Measurements from ENCODE around the gene DDRGK1. TPM values are rescaled to one million over a fixed set of nuclear protein-coding genes. Genes with fewer than 3 reads are reported as not detected.

Gene DDRGK1
- total RNA-seq, 4 donors from 2014 or later = 37.7 to 74.9 (median 40.1) TPM

DNA sequence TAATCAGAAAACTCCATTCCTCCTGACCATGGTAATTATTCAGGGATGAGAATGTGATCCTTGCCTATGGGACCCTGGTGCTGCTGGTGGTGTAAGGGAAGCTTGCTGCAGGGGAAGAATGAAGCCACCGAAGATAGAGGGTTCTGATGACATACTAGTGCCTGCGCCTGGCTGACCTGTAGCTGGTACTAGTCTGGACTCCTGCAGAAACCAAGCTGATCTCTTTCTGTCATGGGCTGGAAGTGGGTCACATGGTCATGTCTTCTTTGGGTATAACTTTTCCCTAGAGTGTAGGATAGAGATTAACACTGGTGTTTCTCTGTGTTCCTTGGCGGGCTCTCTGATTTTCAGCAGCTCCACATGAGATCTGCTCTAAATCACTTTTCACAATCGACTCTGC is 43.2 kb upstream of the DDRGK1 start:
- H3K9me3 ChIP-seq = no peaks in the 10 kb centered on the region
- DNase-seq = no peak
- no peak overlapping the region for H3K4me3 ChIP-seq
- intact Hi-C loops (cut with DNase I; ENCODE audit: low total_unique reads) = no loop called here
- no peaks in the 10 kb centered on the region for H3K36me3 ChIP-seq
- no peak for TF ChIP-seq POLR2A (IDR thresholded peaks at IDR 0.05)
- TF ChIP-seq, protein P1, sequence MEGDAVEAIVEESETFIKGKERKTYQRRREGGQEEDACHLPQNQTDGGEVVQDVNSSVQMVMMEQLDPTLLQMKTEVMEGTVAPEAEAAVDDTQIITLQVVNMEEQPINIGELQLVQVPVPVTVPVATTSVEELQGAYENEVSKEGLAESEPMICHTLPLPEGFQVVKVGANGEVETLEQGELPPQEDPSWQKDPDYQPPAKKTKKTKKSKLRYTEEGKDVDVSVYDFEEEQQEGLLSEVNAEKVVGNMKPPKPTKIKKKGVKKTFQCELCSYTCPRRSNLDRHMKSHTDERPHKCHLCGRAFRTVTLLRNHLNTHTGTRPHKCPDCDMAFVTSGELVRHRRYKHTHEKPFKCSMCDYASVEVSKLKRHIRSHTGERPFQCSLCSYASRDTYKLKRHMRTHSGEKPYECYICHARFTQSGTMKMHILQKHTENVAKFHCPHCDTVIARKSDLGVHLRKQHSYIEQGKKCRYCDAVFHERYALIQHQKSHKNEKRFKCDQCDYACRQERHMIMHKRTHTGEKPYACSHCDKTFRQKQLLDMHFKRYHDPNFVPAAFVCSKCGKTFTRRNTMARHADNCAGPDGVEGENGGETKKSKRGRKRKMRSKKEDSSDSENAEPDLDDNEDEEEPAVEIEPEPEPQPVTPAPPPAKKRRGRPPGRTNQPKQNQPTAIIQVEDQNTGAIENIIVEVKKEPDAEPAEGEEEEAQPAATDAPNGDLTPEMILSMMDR (IDR thresholded peaks at IDR 0.05) = no peak
- H3K4me1 ChIP-seq = peaks cover 0 to 8% of the 10 kb centered on the region in 2 donors
- no peak overlapping the region for H3K27ac ChIP-seq
- H3K27me3 ChIP-seq = no peaks in the 10 kb centered on the region

DNA sequence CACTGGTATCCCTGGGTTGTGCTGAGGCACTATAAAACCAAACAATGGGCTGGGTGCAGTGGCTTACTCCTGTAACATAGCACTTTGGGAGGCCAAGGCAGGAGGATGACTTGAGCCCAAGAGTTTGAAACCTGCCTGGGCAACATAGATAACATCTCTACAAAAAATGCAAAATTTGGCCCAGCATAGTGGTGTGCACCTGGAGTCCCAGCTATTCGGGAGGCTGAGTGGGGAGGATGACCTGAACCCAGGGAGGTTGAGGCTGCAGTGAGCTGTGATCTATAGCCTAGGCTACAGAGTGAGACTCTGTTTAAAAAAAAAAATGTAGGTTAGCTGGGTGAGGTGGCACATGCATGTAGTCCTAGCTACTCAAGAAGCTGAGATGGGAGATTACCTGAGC is 42.2 kb upstream of the DDRGK1 start:
- Histone ChIP-seq H3K4me1 (peaks cover 0 to 8% of the 10 kb centered on the region in 2 donors), H3K9me3 (no peaks in the 10 kb centered on the region), H3K36me3 (no peaks in the 10 kb centered on the region), H3K27ac (no peak overlapping the region), H3K27me3 (no peaks in the 10 kb centered on the region), H3K4me3 (no peak overlapping the region)
- DNase-seq = no peak
- TF ChIP-seq, protein P1 (IDR thresholded peaks at IDR 0.05) = no peak
- TF ChIP-seq POLR2A (IDR thresholded peaks at IDR 0.05) = no peak
- intact Hi-C loops (cut with DNase I; ENCODE audit: low total_unique reads) = no loop called here

DNA sequence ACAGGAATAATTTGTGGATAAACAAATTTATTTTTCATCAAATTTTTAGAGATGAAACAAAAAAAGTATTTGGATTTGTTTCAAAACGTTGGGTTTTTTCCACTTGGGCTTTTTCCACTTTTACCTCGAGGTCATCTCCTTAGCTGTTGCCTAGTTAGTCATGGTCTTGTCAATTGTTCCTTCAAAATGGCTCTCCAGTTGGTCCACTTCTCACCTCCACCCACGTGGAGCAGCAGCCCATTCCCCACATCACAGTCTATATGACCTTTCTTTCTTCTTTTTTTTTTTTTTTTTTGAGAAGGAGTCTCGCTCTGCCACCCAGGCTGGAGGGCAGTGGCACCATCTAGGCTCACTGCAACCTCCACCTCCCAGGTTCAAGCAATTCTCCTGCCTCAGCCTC is 41.2 kb upstream of the DDRGK1 start:
- intact Hi-C loops (cut with DNase I; ENCODE audit: low total_unique reads) = no loop called here
- no peak for TF ChIP-seq POLR2A (IDR thresholded peaks at IDR 0.05)
- TF ChIP-seq, protein P1 (IDR thresholded peaks at IDR 0.05) = no peak
- Histone ChIP-seq H3K27ac (no peak overlapping the region), H3K4me1 (peaks cover 0 to 8% of the 10 kb centered on the region in 2 donors), H3K4me3 (no peak overlapping the region), H3K9me3 (no peaks in the 10 kb centered on the region), H3K36me3 (no peaks in the 10 kb centered on the region), H3K27me3 (no peaks in the 10 kb centered on the region)
- DNase-seq = no peak

DNA sequence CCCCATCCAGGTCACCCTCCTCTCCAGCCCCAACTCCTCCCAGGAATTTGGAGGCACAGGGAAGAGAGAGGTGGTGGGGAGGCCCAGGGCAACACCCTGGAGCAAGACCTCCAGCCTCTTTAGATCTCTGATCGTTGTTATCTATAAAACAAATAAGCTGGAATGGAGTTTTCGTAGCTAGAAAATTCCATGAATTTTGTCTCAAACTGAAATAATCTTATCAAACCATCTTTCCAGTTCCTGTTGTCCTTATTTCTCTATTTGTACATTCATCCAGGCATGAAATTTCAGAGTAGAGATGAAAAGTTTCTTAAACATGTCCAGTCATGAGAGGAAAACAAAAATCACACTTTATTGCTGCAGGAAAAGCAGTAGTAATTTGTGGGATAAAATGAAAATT is 40.7 kb upstream of the DDRGK1 start:
- peaks cover 0 to under 1% of the 10 kb centered on the region in 2 donors for H3K27me3 ChIP-seq

DNA sequence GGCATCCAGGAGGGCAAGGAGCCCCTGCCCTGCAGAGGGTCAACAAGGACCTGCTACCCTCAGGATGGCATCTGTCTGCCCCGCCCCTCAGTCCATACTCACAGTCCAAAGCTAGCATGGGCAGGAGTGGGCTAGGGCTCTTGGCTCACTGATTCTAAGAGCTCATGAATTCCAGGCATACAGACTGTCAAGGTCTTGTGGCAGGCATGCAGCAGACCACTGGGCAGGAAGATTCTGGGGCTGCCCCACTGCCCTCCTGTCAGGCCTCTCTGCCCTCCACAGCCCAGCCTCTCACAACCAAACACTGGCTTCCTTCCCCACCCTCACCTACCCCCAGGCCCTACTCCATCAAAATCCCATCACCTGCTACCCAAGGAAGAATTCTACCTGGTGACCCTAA is 40.1 kb upstream of the DDRGK1 start:
- Histone ChIP-seq H3K36me3 (no peaks in the 10 kb centered on the region), H3K4me3 (no peak overlapping the region), H3K4me1 (peaks cover 0 to 8% of the 10 kb centered on the region in 2 donors), H3K27me3 (peaks cover 0 to 4% of the 10 kb centered on the region in 2 donors), H3K27ac (no peak overlapping the region), H3K9me3 (no peaks in the 10 kb centered on the region)
- no peak for TF ChIP-seq POLR2A (IDR thresholded peaks at IDR 0.05)
- TF ChIP-seq, protein P1 (IDR thresholded peaks at IDR 0.05) = no peak
- no peak for DNase-seq
- intact Hi-C loops (cut with DNase I; ENCODE audit: low total_unique reads) = no loop called here

More for the DNA sequence above, 40.7 kb upstream of the DDRGK1 start:
- no peak for TF ChIP-seq POLR2A (IDR thresholded peaks at IDR 0.05)
- TF ChIP-seq, protein P1 (IDR thresholded peaks at IDR 0.05) = no peak
- Histone ChIP-seq H3K36me3 (no peaks in the 10 kb centered on the region), H3K9me3 (no peaks in the 10 kb centered on the region), H3K27ac (no peak overlapping the region), H3K4me3 (no peak overlapping the region), H3K4me1 (peaks cover 0 to 8% of the 10 kb centered on the region in 2 donors)
- no peak for DNase-seq
- intact Hi-C loops (cut with DNase I; ENCODE audit: low total_unique reads) = no loop called here

Data from uterus (tissue), 4 donors.